ENCODE data around the gene NOC2L.

DNA sequence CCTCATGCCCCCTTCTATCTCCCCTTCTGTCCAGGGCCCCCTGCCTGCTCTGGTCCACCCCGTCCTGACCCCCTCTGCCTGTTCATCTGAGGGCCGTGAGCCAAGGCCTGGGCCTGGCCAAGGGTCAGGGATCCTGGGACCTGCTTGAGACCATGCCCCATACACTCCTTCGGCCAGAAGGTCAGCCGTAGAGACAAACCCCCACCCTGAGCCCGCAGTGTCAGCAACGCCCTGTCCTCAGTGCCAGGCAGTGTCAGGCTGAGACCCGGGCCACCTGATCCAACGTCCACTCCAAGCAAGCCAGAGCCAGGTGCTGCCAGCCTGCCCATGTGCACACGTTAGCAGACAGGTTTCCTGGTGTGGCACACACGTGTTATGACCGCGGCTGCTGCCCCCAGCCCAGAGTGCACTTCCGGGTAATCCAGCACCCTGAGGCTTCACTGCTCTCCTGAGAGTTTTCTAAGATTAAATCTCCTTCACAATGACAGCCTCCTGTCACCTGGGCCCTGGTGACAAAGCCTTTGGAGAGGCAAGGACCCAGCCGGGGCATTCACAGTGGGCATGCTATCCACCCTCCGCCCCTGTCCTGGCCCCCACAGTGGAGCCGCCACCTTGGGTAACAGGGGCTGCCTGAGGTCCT lies 45.4 kb downstream of the NOC2L start:
- TF ChIP-seq NR3C1 (IDR thresholded peaks at IDR 0.05) (no peak), TFCP2L1 (CRISPR knock-in tag; IDR thresholded peaks at IDR 0.05) (no peak)
- TF ChIP-seq, protein P1, sequence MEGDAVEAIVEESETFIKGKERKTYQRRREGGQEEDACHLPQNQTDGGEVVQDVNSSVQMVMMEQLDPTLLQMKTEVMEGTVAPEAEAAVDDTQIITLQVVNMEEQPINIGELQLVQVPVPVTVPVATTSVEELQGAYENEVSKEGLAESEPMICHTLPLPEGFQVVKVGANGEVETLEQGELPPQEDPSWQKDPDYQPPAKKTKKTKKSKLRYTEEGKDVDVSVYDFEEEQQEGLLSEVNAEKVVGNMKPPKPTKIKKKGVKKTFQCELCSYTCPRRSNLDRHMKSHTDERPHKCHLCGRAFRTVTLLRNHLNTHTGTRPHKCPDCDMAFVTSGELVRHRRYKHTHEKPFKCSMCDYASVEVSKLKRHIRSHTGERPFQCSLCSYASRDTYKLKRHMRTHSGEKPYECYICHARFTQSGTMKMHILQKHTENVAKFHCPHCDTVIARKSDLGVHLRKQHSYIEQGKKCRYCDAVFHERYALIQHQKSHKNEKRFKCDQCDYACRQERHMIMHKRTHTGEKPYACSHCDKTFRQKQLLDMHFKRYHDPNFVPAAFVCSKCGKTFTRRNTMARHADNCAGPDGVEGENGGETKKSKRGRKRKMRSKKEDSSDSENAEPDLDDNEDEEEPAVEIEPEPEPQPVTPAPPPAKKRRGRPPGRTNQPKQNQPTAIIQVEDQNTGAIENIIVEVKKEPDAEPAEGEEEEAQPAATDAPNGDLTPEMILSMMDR (IDR thresholded peaks at IDR 0.05) = no peak

Data from A549 (cell line).